HG03025 (cell line): ENCODE measurements around the gene HRK.

Source experiments
- ATAC-seq: cut with Tn5 transposase; IDR thresholded peaks from one replicate; pipeline ENCODE4 v1.9.1; 2021; ENCODE audit warnings: mild to moderate bottlenecking, moderate library complexity; ENCODE audit not compliant: unreplicated experiment, low FRiP score

HRK gene

DNA sequence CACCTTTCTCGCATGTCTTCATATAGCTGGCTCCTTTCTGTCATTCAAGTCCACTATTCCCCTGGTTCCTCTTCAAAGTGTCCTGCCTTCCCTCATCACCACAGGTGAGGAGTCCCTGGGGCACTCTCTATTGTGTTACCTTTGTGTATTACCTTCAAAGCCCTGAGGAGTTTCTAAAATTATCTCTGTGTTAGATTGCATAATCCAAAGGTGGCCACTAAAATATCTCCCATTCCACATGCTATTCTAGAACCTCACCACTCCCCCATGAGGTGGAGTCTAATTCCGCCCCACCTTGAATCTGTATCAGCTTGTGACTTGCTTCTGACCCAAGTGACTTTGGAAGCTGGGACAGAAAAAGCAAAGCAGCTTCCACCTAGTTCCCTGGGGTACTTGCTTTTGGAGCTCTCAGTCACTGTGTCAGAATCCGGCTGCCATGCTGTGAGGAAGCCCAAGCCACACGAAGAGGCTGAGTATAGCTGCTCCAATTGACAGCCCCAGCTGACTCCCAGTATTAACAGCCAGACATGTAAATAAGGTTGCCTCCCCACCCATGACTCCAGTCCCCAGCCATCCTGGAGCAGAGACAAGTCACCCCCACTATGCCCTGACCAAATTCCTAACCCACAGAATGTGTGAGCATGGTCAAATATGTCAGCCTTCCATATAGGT lies 6.8 kb downstream of the HRK start:
- no peak for ATAC-seq

DNA sequence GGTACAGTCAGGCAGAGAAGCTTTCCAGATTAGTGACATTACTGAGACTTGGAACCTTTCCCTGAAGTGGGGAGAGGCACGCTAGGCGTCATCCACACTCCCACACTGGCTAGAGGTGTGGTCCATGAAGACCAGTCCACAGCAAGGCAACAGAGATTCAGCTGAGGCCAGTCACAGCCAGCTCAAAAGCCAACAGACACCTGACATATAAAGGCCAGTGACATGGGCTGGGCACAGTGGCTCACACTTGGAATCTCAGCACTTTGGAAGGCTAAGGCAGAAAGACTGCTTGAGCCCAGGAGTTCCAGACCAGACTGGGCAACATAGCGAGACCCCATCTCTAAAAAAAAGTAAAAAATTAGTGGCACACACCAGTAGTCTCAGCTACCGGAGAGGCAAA lies 10.9 kb downstream of the HRK start:
- no peak for ATAC-seq

DNA sequence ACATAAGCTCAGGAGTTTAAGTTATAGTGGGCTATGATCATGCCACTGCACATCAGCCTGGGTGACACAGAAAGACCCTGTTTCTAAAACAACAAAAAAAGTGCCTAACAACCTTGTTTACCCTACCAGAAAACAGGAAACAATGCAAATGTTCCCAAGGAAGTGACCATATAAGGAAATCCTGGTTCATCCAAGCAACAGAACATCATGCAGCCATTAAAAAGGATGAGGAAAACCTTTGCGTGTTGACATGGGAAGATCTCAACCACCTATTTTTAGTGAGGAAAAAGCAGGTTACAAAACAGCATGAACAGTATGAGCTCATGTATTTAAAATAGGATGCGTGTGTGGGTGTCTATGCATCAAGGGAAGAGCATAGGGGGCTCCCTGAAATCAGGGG lies 13.7 kb downstream of the HRK start:
- ATAC-seq, result no peak

DNA sequence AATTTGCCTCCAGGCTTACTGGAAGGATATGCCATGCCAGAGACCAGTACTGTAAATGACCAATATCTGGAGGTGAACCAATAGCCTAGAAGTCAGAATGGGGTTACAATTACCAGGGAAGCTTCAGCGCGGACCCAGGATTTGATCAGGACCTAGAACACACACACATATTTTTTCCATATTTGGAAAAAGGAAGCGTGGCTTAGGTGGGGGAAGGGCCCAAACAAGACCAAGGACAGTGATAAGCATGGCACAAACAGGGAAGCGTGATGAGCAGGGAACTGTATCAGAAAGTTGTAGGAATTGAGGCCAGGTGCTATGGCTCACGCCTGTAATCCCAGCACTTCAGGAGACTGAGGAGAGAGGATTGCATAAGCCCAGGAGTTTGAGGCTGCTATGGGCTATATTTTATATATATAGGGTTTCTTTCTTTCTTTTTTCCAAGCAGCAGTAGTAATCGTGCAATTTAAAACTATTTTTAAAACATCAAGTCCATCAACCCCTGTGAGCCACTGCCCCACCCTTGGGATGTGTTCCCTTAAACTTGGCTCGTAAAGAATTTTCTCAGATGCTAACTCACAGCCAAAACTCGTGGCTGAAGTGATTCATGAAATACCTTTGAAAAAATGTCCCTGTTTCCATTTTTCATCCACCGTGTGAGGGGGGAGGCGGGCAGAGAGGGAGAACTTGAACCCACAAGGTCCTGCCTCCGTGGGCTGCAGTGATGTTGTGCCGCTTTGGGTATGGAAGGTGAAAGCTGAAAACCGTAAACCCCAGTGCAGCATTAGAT lies 16.7 kb downstream of the HRK start:
- ATAC-seq, result no peak

DNA sequence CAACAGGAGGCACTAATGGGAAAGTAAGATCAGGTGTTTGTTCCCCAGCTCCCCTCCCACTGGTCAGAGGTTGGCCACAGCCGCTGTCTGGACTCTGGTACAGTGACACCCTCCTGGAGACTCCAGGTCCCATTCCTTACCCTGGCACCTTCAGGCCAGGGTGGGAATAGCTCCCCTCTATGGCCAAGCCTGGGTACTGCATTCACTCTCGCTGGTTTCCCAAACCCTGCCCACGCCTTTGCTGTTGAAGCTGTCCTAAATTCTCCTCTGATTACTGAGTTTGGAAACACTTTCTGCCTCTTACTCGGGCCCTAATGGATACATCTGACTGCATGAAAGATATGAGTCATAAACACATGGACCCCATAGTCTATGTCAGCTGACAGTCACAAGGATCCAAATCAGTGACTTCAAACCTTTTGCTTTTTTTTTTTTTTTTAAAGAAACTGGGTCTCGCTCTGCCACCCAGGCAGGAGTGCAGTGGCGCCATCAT lies 17.9 kb downstream of the HRK start:
- no peak for ATAC-seq

DNA sequence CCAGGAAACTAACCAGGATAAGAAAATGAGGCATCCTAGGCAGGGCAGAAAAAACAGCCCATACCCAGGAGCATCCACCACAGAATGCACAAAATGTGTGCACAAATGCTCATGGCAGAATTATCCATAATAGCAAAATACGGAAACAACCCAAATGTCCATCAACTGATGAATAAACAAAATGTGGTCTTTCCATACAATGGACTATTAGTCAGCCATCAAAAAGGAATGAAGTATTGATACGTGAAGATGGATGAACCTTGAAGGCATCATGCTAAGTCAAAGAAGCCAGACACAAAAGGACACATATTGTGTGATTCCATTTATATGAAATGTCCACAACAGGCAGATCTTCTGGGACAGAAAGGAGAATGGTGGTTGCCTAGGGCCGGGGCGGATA lies 19.1 kb downstream of the HRK start:
- no peak for ATAC-seq

DNA sequence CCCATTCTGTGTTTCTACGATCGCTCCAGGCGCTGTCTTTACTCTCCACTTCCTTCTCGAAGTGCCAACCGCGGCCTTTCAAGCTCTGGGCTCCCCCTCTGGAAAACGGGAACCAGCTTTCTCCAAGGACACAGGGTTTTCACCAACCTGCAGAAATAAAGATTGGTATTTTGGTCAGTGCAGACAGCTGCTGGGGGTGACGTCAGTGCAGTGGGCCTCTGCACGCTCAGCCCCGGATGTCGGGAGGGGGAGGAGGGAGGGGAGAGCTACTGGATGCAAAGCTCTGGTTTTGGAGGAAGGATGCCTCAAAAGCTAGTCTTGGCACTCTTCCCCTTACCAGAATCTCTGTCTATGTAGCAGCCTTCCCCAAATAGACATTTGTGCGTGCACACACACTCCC lies 19.9 kb downstream of the HRK start:
- peak; percentile 70 for ATAC-seq

DNA sequence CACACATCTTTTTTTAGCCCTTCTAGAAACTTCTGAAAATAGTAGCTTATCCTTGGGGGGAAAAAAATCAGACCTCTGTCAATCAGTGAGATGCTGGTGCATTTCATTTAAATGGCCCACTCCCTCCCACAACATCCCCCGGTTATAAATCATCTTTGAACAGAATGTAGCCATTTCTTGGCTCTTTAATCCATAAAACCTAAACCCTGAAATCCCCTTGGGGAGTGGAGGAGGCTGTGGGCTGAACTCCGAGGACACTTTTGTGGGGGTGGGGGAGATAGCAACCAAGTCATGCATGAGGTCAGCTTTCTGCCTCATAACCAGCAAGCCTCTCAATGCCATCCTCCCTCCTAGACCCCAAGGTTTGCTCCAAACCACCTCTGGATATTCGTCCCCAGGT lies 21.0 kb downstream of the HRK start:
- no peak for ATAC-seq

DNA sequence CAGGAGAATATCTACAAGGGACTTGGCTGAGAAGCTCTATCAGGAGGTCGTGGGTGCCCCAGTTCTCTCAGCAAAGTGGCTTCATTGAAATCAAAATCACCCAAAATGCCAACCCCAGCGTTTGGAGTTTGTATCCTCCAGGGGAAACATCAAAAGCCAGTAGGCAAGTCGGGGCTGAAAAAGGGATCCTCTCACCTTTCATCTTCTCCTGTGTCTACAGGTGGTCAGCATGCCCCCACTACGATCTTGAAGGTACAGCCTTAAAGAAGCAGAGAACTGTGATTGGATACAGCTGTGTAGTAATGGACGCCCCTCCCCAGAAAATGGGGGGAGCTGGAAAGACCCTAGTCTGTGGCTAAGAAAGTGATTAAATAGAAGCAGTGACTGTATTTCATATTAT lies 22.2 kb downstream of the HRK start:
- ATAC-seq, result no peak

DNA sequence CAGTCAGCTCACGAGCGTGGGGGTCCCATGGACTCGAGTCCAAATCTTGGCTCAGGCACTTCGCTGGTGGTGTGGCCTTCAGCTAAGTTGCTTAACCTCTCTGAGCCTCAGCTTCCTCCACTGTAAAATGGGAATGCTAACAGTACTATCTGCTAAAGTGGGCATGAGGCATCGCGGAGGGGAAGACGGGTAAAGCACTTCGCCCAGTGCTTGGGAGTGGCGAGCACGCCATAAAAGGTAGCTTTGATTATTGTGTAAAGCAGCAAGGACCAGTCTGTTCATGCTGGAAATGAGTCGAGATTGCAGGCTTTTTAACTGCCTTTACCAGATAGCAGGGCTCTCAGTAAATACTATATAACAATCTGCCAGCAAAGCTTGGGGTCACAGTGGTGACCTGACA lies 24.5 kb downstream of the HRK start:
- no peak for ATAC-seq

DNA sequence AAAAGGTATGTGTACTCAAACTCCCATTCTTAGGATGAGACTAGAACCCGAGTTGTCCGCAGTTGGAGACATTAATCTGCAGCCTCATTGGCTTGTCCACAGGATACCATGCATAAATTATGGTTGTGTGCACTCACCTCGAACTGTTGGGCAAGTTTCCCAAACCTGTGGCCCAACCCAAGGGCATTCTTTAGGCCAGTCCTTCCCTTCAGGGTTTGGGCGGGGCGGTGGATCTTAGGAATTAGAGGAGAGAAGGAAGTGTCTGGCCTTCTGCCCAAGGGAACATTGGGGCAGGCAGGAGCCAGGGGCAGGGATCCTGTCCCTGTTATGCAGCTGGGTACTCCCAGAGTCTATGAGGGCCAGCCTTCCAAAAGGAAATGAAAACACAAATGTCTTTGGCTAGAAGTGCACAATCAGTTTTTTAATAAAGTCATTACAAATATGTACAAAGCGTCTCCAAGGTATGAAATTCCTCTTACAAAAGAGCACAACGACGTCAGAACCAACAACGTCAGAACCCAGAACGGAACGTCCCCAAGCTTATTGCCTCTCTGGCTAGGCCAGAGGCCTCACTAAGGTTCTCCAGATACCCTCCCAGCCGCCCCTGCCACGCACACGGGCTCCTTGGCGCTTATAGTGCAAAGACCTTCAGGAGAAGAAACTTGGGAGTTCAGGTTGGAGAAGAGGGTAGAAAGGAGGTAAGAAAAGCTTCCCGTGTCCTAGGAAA lies 25.3 kb downstream of the HRK start:
- ATAC-seq, result no peak

DNA sequence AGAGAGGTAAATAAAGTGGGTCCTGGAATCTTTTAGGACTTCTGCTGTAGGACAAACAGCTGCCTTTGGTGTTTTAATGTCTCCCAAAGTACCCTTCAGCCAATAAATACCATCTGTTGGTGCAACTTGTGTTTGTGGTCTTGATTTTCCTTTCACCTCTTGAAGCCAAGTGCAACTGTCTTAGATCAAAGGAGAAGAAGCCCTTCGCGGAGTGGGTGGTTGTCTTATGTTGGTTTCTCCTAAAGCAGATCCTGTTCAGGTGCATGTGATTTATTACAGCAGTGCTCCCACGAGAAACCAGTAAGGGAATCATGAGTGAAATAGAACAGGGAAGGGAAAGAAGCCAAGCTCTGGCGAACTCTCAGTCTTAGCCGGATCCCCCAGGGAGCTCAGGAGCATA lies 27.7 kb downstream of the HRK start:
- no peak for ATAC-seq

DNA sequence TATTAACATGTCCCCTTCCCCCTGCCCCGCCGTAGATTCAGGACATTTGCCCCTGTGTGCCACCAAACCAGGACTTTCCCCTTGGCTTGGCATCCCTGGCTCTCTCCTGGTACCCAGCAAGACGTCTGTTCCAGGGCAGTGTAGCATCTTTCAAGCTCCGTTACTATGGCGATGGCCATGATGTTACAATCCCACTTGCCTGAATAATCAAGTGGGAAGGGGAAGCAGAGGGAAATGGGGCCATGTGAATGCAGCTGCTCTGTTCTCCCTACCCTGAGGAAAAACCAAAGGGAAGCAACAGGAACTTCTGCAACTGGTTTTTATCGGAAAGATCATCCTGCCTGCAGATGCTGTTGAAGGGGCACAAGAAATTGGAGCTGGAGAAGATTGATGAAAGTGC lies 28.9 kb downstream of the HRK start:
- no peak for ATAC-seq

DNA sequence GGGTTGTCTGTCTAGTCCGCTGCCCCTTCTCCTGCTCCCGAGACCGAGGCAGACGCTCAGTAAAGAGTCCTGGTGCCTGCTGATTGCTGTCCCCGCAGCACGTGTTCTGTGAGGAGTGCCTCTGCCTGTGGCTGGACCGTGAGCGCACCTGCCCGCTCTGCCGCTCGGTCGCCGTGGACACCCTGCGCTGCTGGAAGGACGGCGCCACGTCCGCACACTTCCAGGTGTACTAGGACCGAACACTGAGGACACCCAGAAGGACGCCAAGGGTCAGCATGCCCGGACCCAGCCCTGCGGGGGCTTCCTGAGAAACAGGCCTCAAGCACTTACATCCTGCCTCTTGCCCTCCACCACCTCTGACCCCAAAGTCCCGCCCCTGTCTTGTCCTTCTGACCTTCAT lies 32.0 kb downstream of the HRK start:
- ATAC-seq, result no peak

DNA sequence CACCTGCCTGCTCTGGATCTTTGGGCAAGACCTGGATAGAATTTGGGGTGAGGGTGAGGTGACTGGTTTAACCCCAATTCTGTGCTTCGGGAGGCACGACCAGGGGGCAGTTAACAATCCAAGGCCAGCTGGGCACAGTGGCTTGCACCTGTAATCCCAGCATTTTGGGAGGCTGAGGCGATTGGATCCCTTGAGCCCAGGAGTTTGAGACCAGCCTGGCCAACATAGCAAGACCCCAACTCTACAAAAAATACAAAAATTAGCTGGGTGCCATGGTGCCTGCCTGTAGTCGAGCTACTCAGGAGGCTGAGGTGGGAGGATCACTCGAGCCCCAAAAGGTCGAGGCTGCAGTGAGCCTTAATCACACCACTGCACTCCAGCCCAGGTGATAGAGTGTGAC lies 38.2 kb downstream of the HRK start:
- no peak for ATAC-seq

DNA sequence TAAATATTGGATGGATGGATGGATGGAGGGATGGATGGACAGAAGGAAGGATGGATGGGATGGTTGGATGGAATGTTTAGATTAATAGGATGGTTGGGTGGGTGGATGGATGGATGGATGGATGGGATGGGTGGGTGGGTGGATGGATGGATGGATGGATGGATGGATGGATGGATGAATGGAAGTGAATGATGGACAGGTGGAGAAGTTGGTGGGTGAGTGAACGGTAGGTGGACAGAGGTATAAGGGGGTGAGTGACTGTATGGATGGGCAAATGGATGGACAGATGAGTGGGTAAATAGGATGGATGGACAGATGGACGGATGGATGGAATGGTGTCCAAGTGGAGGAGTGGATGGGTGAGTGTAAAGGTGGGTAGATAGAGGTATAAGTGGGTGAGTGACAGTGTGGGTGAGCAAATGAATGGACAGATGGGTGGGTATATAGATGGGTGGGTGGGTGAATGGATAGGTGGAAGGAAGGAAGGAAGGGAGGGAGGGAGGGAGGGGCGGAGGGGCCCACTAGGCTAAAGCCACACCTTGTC lies 41.9 kb downstream of the HRK start:
- ATAC-seq, result no peak

DNA sequence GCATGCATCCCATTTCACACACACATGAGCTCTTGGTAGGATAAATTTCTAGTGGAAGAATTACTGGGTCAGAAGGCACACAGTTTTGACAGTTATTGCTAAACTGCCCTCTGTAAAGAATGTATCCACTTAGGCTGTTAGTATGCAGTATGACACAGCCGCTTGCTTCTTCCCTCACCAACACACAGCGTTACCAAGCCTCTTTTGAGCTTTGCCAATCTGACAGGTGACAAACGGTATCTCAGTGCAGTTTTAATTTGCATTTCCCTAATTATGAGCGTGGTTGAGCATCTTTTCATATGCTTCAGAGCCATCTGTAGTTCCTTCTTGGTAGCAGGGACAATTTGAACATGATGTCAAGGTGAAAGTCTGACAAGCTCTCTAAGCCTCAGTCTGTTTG lies 42.9 kb downstream of the HRK start:
- no peak for ATAC-seq

DNA sequence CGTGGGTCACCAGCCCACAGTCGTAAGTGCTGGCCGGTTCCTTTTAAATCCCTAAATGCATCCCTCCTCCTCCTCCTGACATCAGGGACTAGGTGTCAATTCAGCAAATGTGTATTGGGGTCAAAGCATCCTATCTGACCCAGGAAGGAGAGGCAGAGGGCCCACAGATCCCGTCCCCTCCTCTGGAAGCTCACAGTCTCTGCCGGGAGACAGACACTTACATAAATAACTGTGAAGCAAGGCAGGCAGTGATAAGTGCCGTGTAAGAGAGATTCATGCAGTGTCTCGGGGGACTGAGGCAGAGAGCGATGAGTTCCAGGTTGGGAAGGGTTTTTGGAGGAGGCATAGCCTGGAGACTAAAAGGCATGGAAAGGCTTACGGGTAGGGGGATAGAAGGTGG lies 44.1 kb downstream of the HRK start:
- ATAC-seq, result no peak

DNA sequence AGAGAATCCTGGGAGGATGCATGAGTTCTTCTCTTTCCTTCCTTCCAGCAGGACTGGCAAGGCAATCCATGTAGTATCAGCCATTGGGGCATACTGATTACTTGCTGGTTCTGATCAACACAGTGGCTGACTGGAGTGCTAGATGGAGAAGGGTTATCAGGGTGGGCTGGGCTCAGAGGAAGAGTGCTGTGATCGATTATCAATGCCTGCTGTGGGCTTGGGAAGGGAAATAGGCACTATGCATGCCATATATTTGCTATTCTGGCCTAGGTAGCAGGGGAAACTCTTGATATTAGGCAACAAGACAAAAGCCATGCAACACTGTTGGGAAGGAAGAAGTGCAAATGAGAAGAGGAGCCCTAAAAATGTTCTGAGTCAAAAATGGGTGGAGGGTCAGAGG lies 45.8 kb downstream of the HRK start:
- ATAC-seq, result no peak

DNA sequence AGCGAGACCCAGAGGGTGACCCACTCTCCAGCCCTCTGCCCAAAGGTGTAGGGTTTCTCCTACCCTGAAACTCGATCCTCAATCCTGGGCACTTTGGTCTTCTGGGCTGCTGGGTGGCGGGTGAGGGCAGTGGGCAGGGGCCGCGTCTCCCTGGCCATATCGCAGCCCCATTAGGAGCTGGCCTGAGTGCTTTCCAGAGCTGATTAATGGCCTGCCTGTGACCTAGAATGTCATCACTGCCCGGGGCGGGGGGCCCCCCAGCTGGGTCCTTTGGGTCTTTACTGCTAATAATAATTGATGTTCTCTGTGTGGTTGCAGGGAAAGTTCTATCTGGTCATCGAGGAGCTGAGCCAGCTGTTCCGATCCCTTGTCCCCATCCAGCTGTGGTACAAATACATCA lies 47.8 kb downstream of the HRK start:
- no peak for ATAC-seq

DNA sequence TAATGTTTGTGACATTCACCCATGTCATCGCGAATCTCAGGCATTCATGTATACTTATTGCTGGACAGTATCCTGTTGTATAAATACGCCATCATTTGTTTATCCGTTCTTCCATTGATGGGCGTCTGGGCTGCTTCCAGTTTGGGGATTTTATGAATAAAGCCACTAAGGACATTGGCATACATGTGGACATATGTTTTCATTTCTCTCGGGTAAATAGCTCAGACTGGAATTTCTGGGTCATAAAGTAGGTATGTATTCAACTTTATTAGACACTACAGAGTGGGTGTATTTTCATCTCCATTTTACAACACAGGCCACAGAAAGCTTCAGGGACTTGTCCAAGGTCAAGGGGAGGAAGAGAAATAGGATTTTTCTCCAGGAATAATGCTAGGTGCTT lies 48.9 kb downstream of the HRK start:
- ATAC-seq, result no peak
